Osteocyte (in vitro differentiated cells): ENCODE results near the gene TICAM2. TPM values are rescaled to one million over a fixed set of nuclear protein-coding genes. Genes with fewer than 3 reads are reported as not detected.

Source experiments
- DNase-seq: peaks from one replicate; pipeline ENCODE4 v3.0.0; 2021; ENCODE audit warnings: mixed read lengths; ENCODE audit not compliant: unreplicated experiment; ENCODE audit errors: extremely low spot score
- H3K27ac Mint-ChIP-seq: one replicate; pipeline ENCODE4 v1.8.0; 2021; ENCODE audit warnings: mild to moderate bottlenecking, mixed read lengths; ENCODE audit not compliant: unreplicated experiment
- H3K27me3 Mint-ChIP-seq: one replicate; pipeline ENCODE4 v1.8.0; 2021; ENCODE audit warnings: mixed read lengths; ENCODE audit not compliant: unreplicated experiment
- H3K36me3 Mint-ChIP-seq: one replicate; pipeline ENCODE4 v1.8.0; 2021; ENCODE audit warnings: mixed read lengths; ENCODE audit not compliant: unreplicated experiment
- H3K4me1 Mint-ChIP-seq: one replicate; pipeline ENCODE4 v1.8.0; 2021; ENCODE audit warnings: mixed read lengths; ENCODE audit not compliant: unreplicated experiment
- H3K4me3 Mint-ChIP-seq: one replicate; pipeline ENCODE4 v1.8.0; 2021; ENCODE audit warnings: mild to moderate bottlenecking, moderate library complexity, mixed read lengths; ENCODE audit not compliant: unreplicated experiment
- H3K9me3 Mint-ChIP-seq: one replicate; pipeline ENCODE4 v1.8.0; 2021; ENCODE audit warnings: mixed read lengths; ENCODE audit not compliant: unreplicated experiment
- CTCF ChIP-seq: fragments of 200-600 bp; sonication (generic); IDR thresholded peaks from 2 replicates; pipeline ENCODE4 v1.5.0; 2021; ENCODE audit warnings: antibody characterized with exemption, mild to moderate bottlenecking, moderate library complexity
- total RNA-seq: library from RNA; stranded (reverse); gene quantifications from 2 replicates; pipeline ENCODE4 v1.2.1, GENCODE V29; 2021

TICAM2 gene
- total RNA-seq, 1 donor from 2014 or later = 2.8 TPM

GRCh38 chr5:115580941-115581340 lies 21.3 kb downstream of the TICAM2 start:
- TF ChIP-seq CTCF = no peak
- Mint-ChIP-seq H3K36me3 (peaks cover 1% of the 10 kb centered on the region), H3K4me3 (no peak overlapping the region), H3K27me3 (no peaks in the 10 kb centered on the region), H3K4me1 (peaks cover 24% of the 10 kb centered on the region), H3K27ac (no peak overlapping the region), H3K9me3 (no peaks in the 10 kb centered on the region)
- DNase-seq = no peak

GRCh38 chr5:115579747-115580173 lies 22.5 kb downstream of the TICAM2 start:
- no peak overlapping the region for H3K27ac Mint-ChIP-seq
- peaks cover 26% of the 10 kb centered on the region for H3K4me1 Mint-ChIP-seq
- no peak overlapping the region for H3K4me3 Mint-ChIP-seq
- no peak for TF ChIP-seq CTCF
- DNase-seq = no peak
- H3K27me3 Mint-ChIP-seq = no peaks in the 10 kb centered on the region
- no peaks in the 10 kb centered on the region for H3K9me3 Mint-ChIP-seq
- H3K36me3 Mint-ChIP-seq = peaks cover 1% of the 10 kb centered on the region

GRCh38 chr5:115579216-115579615 lies 23.1 kb downstream of the TICAM2 start:
- peaks cover 23% of the 10 kb centered on the region for H3K4me1 Mint-ChIP-seq
- peaks cover 1% of the 10 kb centered on the region for H3K36me3 Mint-ChIP-seq
- DNase-seq = no peak
- H3K4me3 Mint-ChIP-seq = no peak overlapping the region
- H3K27me3 Mint-ChIP-seq = no peaks in the 10 kb centered on the region
- no peak for TF ChIP-seq CTCF
- H3K9me3 Mint-ChIP-seq = no peaks in the 10 kb centered on the region
- H3K27ac Mint-ChIP-seq = no peak overlapping the region

- Mint-ChIP-seq H3K4me3 (no peak overlapping the region), H3K27me3 (no peaks in the 10 kb centered on the region), H3K9me3 (no peaks in the 10 kb centered on the region), H3K36me3 (peaks cover 1% of the 10 kb centered on the region), H3K27ac (no peak overlapping the region), H3K4me1 (peaks cover 25% of the 10 kb centered on the region)
- no peak for DNase-seq
- no peak for TF ChIP-seq CTCF
These were observed 23.6 kb downstream of the TICAM2 start for GRCh38 chr5:115578657-115579056.

GRCh38 chr5:115577741-115578140 lies 24.5 kb downstream of the TICAM2 start:
- Mint-ChIP-seq H3K27ac (no peak overlapping the region), H3K36me3 (peaks cover 1% of the 10 kb centered on the region), H3K27me3 (no peaks in the 10 kb centered on the region), H3K4me3 (no peak overlapping the region), H3K4me1 (peaks cover 25% of the 10 kb centered on the region), H3K9me3 (no peaks in the 10 kb centered on the region)
- DNase-seq = no peak
- TF ChIP-seq CTCF = no peak
